Fibroblast of peridontal ligament (primary cell): ENCODE results near the gene STK4.

ENCODE experiments used
- DNase-seq: peaks from one replicate; pipeline ENCODE4 v3.0.0-alpha.2; 2010; ENCODE audit errors: extremely low read depth

Gene STK4

GRCh38 chr20:45111285-45111684 lies 145.0 kb downstream of the STK4 start:
- no peak for DNase-seq

- no peak for DNase-seq
Observed at GRCh38 chr20:45111799-45112471, 145.6 kb downstream of the STK4 start.

DNA sequence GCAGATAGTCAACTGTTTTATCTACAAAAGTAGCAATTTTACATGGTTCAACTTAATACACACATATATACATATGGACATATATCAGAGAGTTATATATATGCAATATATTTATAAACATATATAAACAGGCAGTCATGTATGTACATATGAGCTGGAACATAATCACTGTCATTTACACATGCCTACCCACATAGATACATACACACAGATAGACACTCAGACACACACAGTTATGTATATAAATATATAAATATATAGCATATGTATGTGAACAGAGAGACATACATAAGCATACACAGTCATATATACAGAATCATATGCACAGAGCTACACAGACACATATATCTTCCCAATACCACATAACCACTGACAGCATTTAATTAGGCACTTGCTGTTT lies 146.4 kb downstream of the STK4 start:
- no peak for DNase-seq

DNA sequence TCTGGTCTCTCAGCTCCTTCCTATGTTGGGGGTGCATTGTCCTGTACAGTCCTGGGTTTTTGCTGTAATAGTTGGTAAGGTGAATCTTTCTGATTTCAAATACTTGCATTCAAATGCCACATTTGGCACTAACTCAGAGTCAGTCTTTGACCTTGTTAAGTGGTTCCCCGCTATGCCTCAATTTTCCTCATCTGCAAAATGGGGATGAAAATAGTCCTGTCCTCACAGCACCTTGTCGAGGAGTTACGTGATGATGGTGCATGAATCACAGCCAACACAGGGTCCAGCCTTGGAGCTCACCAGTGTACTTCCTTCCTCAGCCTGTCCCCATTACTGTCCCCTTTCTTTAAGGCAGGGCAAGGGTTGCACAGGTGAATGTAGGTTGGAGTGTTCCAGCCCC lies 147.6 kb downstream of the STK4 start:
- no peak for DNase-seq

- no peak for DNase-seq
Observed at GRCh38 chr20:45114465-45115385, 148.4 kb downstream of the STK4 start, which contains the start of gene WFDC5. TSS of gene WFDC5 (minus strand) at chr20:45115174. CDS start at chr20:45115083, 91 bp downstream.

GRCh38 chr20:45115386-45115774 lies 149.1 kb downstream of the STK4 start:
- DNase-seq = no peak

DNA sequence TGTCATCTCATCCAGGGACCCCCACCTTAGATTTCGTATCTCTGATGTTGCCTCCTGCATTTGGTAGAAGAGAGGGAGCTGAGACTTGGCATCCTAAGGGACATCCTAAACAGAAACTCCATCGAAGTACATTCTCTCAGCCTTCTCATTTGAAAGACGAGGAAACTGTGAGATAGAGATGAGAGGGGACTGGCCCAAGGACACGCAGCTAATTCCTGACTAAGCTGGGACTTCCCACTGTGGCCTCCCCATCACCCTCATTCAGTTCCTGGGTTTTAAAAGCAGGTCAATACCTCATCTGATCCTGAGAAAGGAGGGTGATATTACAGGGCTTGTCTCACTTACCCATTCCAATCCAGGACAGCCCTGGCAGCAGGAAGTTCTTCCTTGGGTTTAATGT lies 149.5 kb downstream of the STK4 start:
- no peak for DNase-seq

DNA sequence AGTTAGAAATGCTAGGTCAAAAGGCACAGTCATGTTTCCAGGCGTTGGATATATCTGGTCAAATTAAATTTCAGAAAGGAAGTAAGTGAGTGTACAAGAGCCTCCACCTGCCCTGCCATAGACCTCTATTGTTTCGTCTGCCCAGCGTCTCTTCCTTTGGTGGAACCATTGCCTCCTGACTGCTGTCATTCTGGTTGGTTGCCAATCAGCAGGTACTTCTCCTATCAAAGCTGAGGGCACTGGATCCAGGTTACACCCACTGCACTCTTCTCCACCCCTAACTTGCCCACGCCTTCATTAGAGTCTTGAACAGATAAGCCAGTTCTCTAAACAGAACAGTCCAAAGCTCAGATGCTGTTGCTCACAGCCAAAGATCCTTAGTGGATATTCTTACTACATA lies 151.3 kb downstream of the STK4 start:
- no peak for DNase-seq

DNA sequence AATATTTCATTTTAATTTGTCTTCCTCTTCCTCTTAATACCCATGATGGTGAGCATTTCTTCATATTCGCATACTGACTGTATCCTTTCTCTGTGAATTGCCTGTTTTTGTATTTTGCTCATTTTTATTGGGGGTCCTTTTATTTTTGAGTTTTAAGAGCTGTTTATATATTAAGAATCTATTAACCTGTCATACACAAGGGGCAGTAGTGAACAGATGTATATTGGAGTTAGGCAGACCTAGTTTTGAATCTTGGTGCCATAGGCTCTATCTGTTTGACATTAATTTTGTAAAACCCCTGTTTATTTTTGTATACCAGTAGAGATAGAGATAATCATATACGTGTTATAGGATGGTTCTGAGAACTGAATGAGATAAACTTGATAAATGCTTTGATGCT lies 151.7 kb downstream of the STK4 start:
- DNase-seq = no peak

DNA sequence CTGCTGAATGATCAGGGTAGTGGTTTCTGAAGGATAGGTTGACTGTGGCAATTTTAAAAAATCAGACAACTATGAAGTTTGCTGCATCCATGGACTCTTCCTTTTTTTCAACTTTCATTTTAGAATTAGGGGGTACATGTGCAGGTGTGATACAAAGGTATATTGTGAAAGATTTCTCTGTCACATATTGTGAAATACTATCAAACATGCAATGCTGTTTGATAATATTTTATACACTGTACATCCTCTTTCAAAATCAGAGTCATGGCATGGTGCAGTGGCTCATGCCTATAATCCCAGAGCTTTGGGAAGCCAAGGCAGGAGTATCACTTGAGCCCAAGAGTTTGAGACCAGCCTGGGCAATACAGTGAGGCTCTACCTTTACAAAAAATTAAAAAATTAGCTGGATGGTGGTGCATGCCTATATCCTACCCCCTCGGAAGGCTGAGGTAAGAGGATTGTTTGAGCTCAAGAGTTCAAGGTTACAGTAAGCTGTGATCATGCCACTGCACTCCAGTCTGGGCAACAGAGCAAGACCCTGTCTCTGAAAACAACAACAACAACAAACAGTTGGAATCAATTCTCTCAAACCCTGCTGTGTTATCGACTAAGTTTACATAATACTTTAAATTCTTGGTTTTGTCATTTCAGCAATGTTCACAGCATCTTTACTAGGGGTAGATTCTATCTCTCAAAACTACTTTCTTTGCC lies 153.4 kb downstream of the STK4 start:
- no peak for DNase-seq

GRCh38 chr20:45121388-45121787 lies 155.1 kb downstream of the STK4 start:
- no peak for DNase-seq

- no peak for DNase-seq
Observed at GRCh38 chr20:45124365-45124764, 158.1 kb downstream of the STK4 start, which contains the start of gene WFDC12. TSS of gene WFDC12 (minus strand) at chr20:45124465. CDS start at chr20:45124447, 18 bp downstream.

DNA sequence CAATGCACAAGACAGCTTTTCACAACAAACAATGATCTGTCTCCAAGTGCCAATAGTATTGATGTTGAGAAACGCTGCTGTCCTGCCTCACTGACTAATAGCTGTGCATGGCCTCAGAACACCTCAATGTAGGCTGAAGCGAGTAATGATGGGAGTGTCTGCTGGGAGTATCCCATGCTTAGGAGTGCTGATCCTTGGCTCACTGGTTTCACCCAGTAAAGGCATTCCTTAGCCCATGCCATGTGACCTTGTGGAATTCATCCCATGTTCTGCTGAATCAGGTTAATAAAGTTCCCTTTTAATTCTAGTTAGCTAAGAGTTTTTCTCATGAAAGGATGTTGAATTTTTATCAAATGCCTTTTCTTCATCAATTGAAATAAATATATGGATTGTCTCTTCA lies 161.8 kb downstream of the STK4 start:
- no peak for DNase-seq
